HepG2 (cell line): ENCODE results near the gene JAZF1. TPM values are rescaled to one million over a fixed set of nuclear protein-coding genes. Genes with fewer than 3 reads are reported as not detected.

Experiments used
- ATAC-seq: fragments of 200-7000 bp; cut with Tn5 transposase; 3 replicates; pipeline ENCODE4 v1.9.1; 2020; ENCODE audit warnings: mild to moderate bottlenecking, moderate library complexity
- BruUV-seq: library from RNA; stranded (reverse); fragments of 400-500 nt; replicated peaks from 2 replicates; lab custom pipeline; 2021; lab: Mats Ljungman, UMichigan
- CTCF ChIA-PET: fragments of 300-600 bp; formaldehyde crosslinking; extraction: SDS; loops from one replicate; lab custom pipeline; 2021; ENCODE audit warnings: low total read pairs, inconsistent platforms, low intra/inter-chr PET ratio; lab: Yijun Ruan, JAX
- POLR2A ChIA-PET: fragments of 350-600 bp; sonication (Branson Sonifier 250); formaldehyde crosslinking; loops from one replicate; lab custom pipeline; 2020; ENCODE audit warnings: antibody characterized with exemption, inconsistent platforms; lab: Yijun Ruan, JAX
- DNase-seq: peaks from one replicate; pipeline ENCODE4 v3.0.0-alpha.2; 2015; ENCODE audit warnings: low spot score
- FAIRE-seq: peaks from 3 replicates; lab custom pipeline; 2011; peaks lifted over from hg19 to GRCh38; lab: Jason Lieb, UNC
- H2AFZ ChIP-seq: one replicate; pipeline ENCODE4 v1.6.1; 2011; ENCODE audit warnings: low read length, inconsistent platforms
- H3K27ac ChIP-seq: fragments of 300-600 bp; 3 replicates; pipeline ENCODE4 v1.8.0; 2011; ENCODE audit warnings: mixed run types, mild to moderate bottlenecking, mixed read lengths, low read length, inconsistent platforms; ENCODE audit not compliant: insufficient read depth; ENCODE audit errors: extremely low read length
- H3K27me3 ChIP-seq, 2 experiments: fragments of 200-600 bp in 1 of 2; 2 replicates in 1 of 2; 3 replicates in 1 of 2; pipeline versions ENCODE4 v1.6.0 to v1.8.0; 2011; ENCODE audit warnings: low read length in 2 of 2, mild to moderate bottlenecking in 2 of 2, moderate library complexity in 2 of 2, inconsistent platforms in 1 of 2; ENCODE audit not compliant: insufficient read depth in 2 of 2, control insufficient read depth in 1 of 2
- H3K36me3 ChIP-seq, 2 experiments: fragments of 200-600 bp in 1 of 2; replicated peaks in 1 of 2; 2 replicates in 1 of 2; 3 replicates in 1 of 2; pipeline versions ENCODE4 v1.5.1 to v1.8.0; 2011; ENCODE audit warnings: low read length in 2 of 2, inconsistent platforms in 1 of 2; ENCODE audit not compliant: insufficient read depth in 2 of 2, control insufficient read depth in 1 of 2
- H3K4me1 ChIP-seq: 2 replicates; pipeline ENCODE4 v1.5.1; 2012; ENCODE audit warnings: low read length, inconsistent platforms; ENCODE audit not compliant: insufficient read depth
- H3K4me2 ChIP-seq: 2 replicates; pipeline ENCODE4 v1.6.0; 2011; ENCODE audit warnings: low read depth, low read length, inconsistent platforms
- H3K4me3 ChIP-seq, 3 experiments: fragments of 200-600 bp in 1 of 3; sonication (generic), shearing (Covaris generic) in 1 of 3; replicated peaks in 1 of 3; 2 replicates each; pipeline ENCODE4 v1.5.1; 2011 to 2016; ENCODE audit warnings: low read length in 3 of 3, inconsistent platforms in 2 of 3, low read depth in 2 of 3, mild to moderate bottlenecking in 2 of 3, control low read depth in 1 of 3, mixed read lengths in 1 of 3; ENCODE audit not compliant: insufficient read depth in 1 of 3
- H3K79me2 ChIP-seq: one replicate; pipeline ENCODE4 v1.6.1; 2011; ENCODE audit warnings: low read length, inconsistent platforms; ENCODE audit not compliant: insufficient read depth
- H3K9ac ChIP-seq: 2 replicates; pipeline ENCODE4 v1.6.0; 2011; ENCODE audit warnings: mild to moderate bottlenecking, low read depth, low read length, inconsistent platforms; ENCODE audit not compliant: insufficient read depth
- H3K9me3 ChIP-seq: 2 replicates; pipeline ENCODE4 v1.5.1; 2012; ENCODE audit warnings: mild to moderate bottlenecking, low read length
- H4K20me1 ChIP-seq: 2 replicates; pipeline ENCODE4 v1.6.0; 2011; ENCODE audit warnings: inconsistent platforms, mild to moderate bottlenecking, low read length, moderate library complexity; ENCODE audit not compliant: insufficient read depth
- CREM ChIP-seq, 2 experiments: sonication (generic) in 1 of 2; formaldehyde crosslinking in 1 of 2; IDR thresholded peaks; 2 replicates each; pipeline versions ENCODE4 v1.4.0 to v1.6.1; 2016 to 2020; ENCODE audit warnings: antibody characterized with exemption in 1 of 2, mild to moderate bottlenecking in 1 of 2, missing genetic modification reagents in 1 of 2
- DNMT1 ChIP-seq: sonication (generic); formaldehyde crosslinking; IDR thresholded peaks from 2 replicates; pipeline ENCODE4 v1.5.1; 2020; ENCODE audit warnings: mild to moderate bottlenecking, missing genetic modification reagents
- FOXJ3 ChIP-seq: sonication (generic); formaldehyde crosslinking; IDR thresholded peaks from 2 replicates; pipeline ENCODE4 v1.4.0; 2020; ENCODE audit warnings: missing genetic modification reagents, mild to moderate bottlenecking, borderline replicate concordance
- MEIS1 ChIP-seq: sonication (generic); formaldehyde crosslinking; IDR thresholded peaks from 2 replicates; pipeline ENCODE4 v1.9.0; 2021; ENCODE audit warnings: mild to moderate bottlenecking, missing genetic modification reagents, moderate library complexity, borderline replicate concordance
- POLR2AphosphoS2 ChIP-seq: IDR thresholded peaks from 2 replicates; pipeline ENCODE4 v1.6.1; 2011; ENCODE audit warnings: low read depth, low read length, improper control_type of control experiment
- PREB ChIP-seq: sonication (generic); formaldehyde crosslinking; IDR thresholded peaks from 2 replicates; pipeline ENCODE4 v1.4.0; 2020; ENCODE audit warnings: missing genetic modification reagents
- TFDP1 ChIP-seq: IDR thresholded peaks from 2 replicates; pipeline ENCODE4 v1.6.1; 2016; ENCODE audit warnings: missing compliant biosample characterization, missing genetic modification reagents, borderline replicate concordance
- ZBTB46 ChIP-seq: sonication (generic); formaldehyde crosslinking; IDR thresholded peaks from 2 replicates; pipeline ENCODE4 v1.4.0; 2020; ENCODE audit warnings: mild to moderate bottlenecking, missing genetic modification reagents, borderline replicate concordance
- ZHX1 ChIP-seq: sonication (generic); formaldehyde crosslinking; IDR thresholded peaks from 2 replicates; pipeline ENCODE4 v1.8.1; 2022; ENCODE audit warnings: low read depth, mild to moderate bottlenecking, missing genetic modification reagents
- ZNF143 ChIP-seq: sonication (generic); formaldehyde crosslinking; IDR thresholded peaks from 2 replicates; pipeline ENCODE4 v1.4.0; 2020; ENCODE audit warnings: missing genetic modification reagents
- ZNF484 ChIP-seq: sonication (generic); formaldehyde crosslinking; IDR thresholded peaks from 2 replicates; pipeline ENCODE4 v1.5.1; 2020; ENCODE audit warnings: mild to moderate bottlenecking, low read depth, missing genetic modification reagents, borderline replicate concordance
- ZNF530 ChIP-seq: sonication (generic); formaldehyde crosslinking; IDR thresholded peaks from 2 replicates; pipeline ENCODE4 v1.5.0; 2020; ENCODE audit warnings: low read depth, mild to moderate bottlenecking, missing genetic modification reagents
- ZNF549 ChIP-seq: sonication (generic); formaldehyde crosslinking; IDR thresholded peaks from 2 replicates; pipeline ENCODE4 v1.5.0; 2020; ENCODE audit warnings: missing genetic modification reagents
- ZNF75D ChIP-seq: sonication (generic); formaldehyde crosslinking; IDR thresholded peaks from 2 replicates; pipeline ENCODE4 v1.8.1; 2023; ENCODE audit warnings: missing genetic modification reagents, mild to moderate bottlenecking, borderline replicate concordance
- WGBS: methylation state at CpG from one replicate; pipeline ENCODE4 v1.1.6; 2017; ENCODE audit warnings: low lambda C conversion rate; 5-methylcytosine and 5-hydroxymethylcytosine counted together
- in situ Hi-C: cut with HindIII; loops from 2 replicates; pipeline ENCODE4 v1.10.0; 2017; ENCODE audit warnings: low pct_unique_long_range_greater_than_20kb; ENCODE audit not compliant: extremely low pct_ligation_motif_present
- intact Hi-C: fragments of 100-400 bp; cut with micrococcal nuclease; formaldehyde crosslinking; loops from one replicate; pipeline ENCODE4 v1.10.0; 2022; ENCODE audit not compliant: unreplicated experiment
- polyA plus RNA-seq, 8 experiments: library from polyadenylated mRNA; depleted of rRNA in 3 of 8; stranded (reverse) in 7 of 8; unstranded in 1 of 8; fragments of >200 nt; fragmentation: Illumina TruSeq in 4 of 8; extraction: Trizol in 4 of 8; gene quantifications; 2 replicates each; pipeline versions ENCODE4 v1.2.1 to v1.2.3, GENCODE V29; 2011 to 2016; ENCODE audit warnings: low read depth in 4 of 8, missing spikeins in 1 of 8, mixed read lengths in 1 of 8; ENCODE audit not compliant: insufficient read depth in 1 of 8
- total RNA-seq, 5 experiments: library from RNA; depleted of rRNA; stranded (reverse); fragments of >200 nt; fragmentation: Illumina TruSeq; extraction: Trizol; gene quantifications; 2 replicates each; pipeline ENCODE4 v1.2.3, GENCODE V29; 2016; ENCODE audit warnings: low read depth in 1 of 5

JAZF1 gene
- total and polyA plus RNA-seq, 2 of the 13 experiments (the other 11 are each of a cell fraction or from before 2014, with no cell fraction given) = not detected

GRCh38 chr7:28133872-28134271 lies 46.7 kb downstream of the JAZF1 start (continued):
- TF ChIP-seq ZBTB46 (no peak), ZNF530 (CRISPR knock-in tag) (no peak), MEIS1 (no peak), ZHX1 (CRISPR knock-in tag) (no peak), ZNF484 (no peak), ZNF75D (CRISPR knock-in tag) (no peak)
- TF ChIP-seq, all 625 proteins: peak for 0

- Histone ChIP-seq H2AFZ (no peak overlapping the region), H3K79me2 (no peaks in the 10 kb centered on the region), H3K27me3 (no peaks in the 10 kb centered on the region), H3K9me3 (no peaks in the 10 kb centered on the region)
- in situ Hi-C loops = no loop called here
- intact Hi-C loops = no loop called here
- no peak for DNase-seq
- CTCF ChIA-PET = no interaction called here
- TF ChIP-seq FOXJ3 = no peak
- TF ChIP-seq CREM (IDR thresholded peaks at IDR 0.05) = no peak
- TF ChIP-seq CREM (CRISPR knock-in tag; IDR thresholded peaks at IDR 0.05) = no peak
- no peak for TF ChIP-seq POLR2AphosphoS2
- no peak for TF ChIP-seq ZNF549 (CRISPR knock-in tag)
- no peak for TF ChIP-seq DNMT1 (CRISPR knock-in tag)
- no peak for TF ChIP-seq TFDP1 (CRISPR knock-in tag)
- TF ChIP-seq PREB (CRISPR knock-in tag) = no peak
- TF ChIP-seq ZNF143 (CRISPR knock-in tag) = no peak
- TF ChIP-seq, all 625 proteins: peak for 0
- no peak overlapping the region for H3K4me2 ChIP-seq
- H3K27ac ChIP-seq = no peak overlapping the region
- FAIRE-seq (no peak), ATAC-seq (no peak)
- WGBS = 78% methylated on average over 1 of the region's 1 CpG
- H3K9ac ChIP-seq = no peak overlapping the region
- no peaks in the 10 kb centered on the region for H3K36me3 ChIP-seq
- POLR2A ChIA-PET = no interaction called here
- H3K4me3 ChIP-seq = no peak overlapping the region
- no peaks in the 10 kb centered on the region for H4K20me1 ChIP-seq
- no peaks in the 10 kb centered on the region for H3K4me1 ChIP-seq
- BruUV-seq = no TSS peak
Observed at GRCh38 chr7:28132959-28133870, 47.4 kb downstream of the JAZF1 start.
